Neural progenitor cell (in vitro differentiated cells): ENCODE results near the gene UROC1.

ENCODE experiments used
- CTCF ChIP-seq: fragments of 200-600 bp; sonication (generic); IDR thresholded peaks from 2 replicates; pipeline ENCODE4 v1.5.1; 2017; ENCODE audit warnings: antibody characterized with exemption, mild to moderate bottlenecking
- EZH2phosphoT487 ChIP-seq: fragments of 200-600 bp; sonication (generic); IDR thresholded peaks from 2 replicates; pipeline ENCODE4 v1.6.1; 2017; ENCODE audit warnings: antibody characterized with exemption

GRCh38 chr3:126480206-126480605, 37.4 kb downstream of the UROC1 start:
- no peak for TF ChIP-seq CTCF
- TF ChIP-seq EZH2phosphoT487, result no peak
